OCI-LY7 (cell line): ENCODE measurements around the gene C11orf24. TPM values are rescaled to one million over a fixed set of nuclear protein-coding genes. Genes with fewer than 3 reads are reported as not detected.
"Not testable (repeated sequence)": the region's sequence is repeated elsewhere in the genome, so short reads cannot be mapped to it uniquely, and the experiment has no call there.

ENCODE experiments used
- BruUV-seq: library from RNA; stranded (reverse); fragments of 400-500 nt; replicated peaks from 2 replicates; lab custom pipeline; 2021; lab: Mats Ljungman, UMichigan
- CTCF ChIA-PET: fragments of 300-600 bp; sonication (Branson Sonifier 250); formaldehyde crosslinking; loops from one replicate; lab custom pipeline; 2022; ENCODE audit warnings: antibody characterized with exemption; ENCODE audit not compliant: unreplicated experiment; lab: Charles Lee
- POLR2A ChIA-PET: fragments of 300-600 bp; sonication (Branson Sonifier 250); formaldehyde crosslinking; loops from one replicate; lab custom pipeline; 2022; ENCODE audit warnings: antibody characterized with exemption; lab: Charles Lee
- DNase-seq: peaks from one replicate; pipeline ENCODE4 v3.0.0-alpha.2; 2015; ENCODE audit warnings: low spot score
- H2AFZ ChIP-seq: fragments of 200-600 bp; sonication (generic), shearing (Covaris generic); 2 replicates; pipeline ENCODE4 v1.6.1; 2014; ENCODE audit warnings: mild to moderate bottlenecking, antibody characterized with exemption, low read length, moderate library complexity
- H3K27ac ChIP-seq: fragments of 200-600 bp; sonication (generic); 2 replicates; pipeline ENCODE4 v1.5.1; 2014; ENCODE audit warnings: mixed run types, low read depth, mild to moderate bottlenecking, moderate library complexity, low read length, inconsistent platforms; ENCODE audit not compliant: poor library complexity, severe bottlenecking
- H3K36me3 ChIP-seq: fragments of 200-600 bp; sonication (generic); 2 replicates; pipeline ENCODE4 v1.6.1; 2014; ENCODE audit warnings: mild to moderate bottlenecking, antibody characterized with exemption, low read length, moderate library complexity, mixed read lengths; ENCODE audit not compliant: insufficient read depth
- H3K4me1 ChIP-seq: fragments of 200-600 bp; sonication (generic); 2 replicates; pipeline ENCODE4 v1.5.1; 2014; ENCODE audit warnings: mild to moderate bottlenecking, low read length; ENCODE audit not compliant: insufficient read depth, poor library complexity, severe bottlenecking
- H3K4me2 ChIP-seq: fragments of 200-600 bp; sonication (generic); 2 replicates; pipeline ENCODE4 v1.6.1; 2014; ENCODE audit warnings: mild to moderate bottlenecking, low read length
- H3K4me3 ChIP-seq: fragments of 200-600 bp; sonication (generic); 2 replicates; pipeline ENCODE4 v1.5.1; 2014; ENCODE audit warnings: mild to moderate bottlenecking, low read depth, low read length; ENCODE audit not compliant: poor library complexity, severe bottlenecking
- H3K79me2 ChIP-seq: fragments of 200-600 bp; sonication (generic); 2 replicates; pipeline ENCODE4 v1.6.1; 2016; ENCODE audit warnings: low read depth, mild to moderate bottlenecking, low read length, moderate library complexity, mixed read lengths; ENCODE audit not compliant: insufficient read depth
- H3K9me2 ChIP-seq: fragments of 200-600 bp; sonication (generic); 2 replicates; pipeline ENCODE4 v1.6.1; 2016; ENCODE audit warnings: mild to moderate bottlenecking, low read length, mixed read lengths; ENCODE audit not compliant: insufficient read depth
- H3K9me3 ChIP-seq: fragments of 200-600 bp; sonication (generic); 2 replicates; pipeline ENCODE4 v1.6.1; 2014; ENCODE audit warnings: mild to moderate bottlenecking, mixed run types, low read length, mixed read lengths
- H4K20me1 ChIP-seq: fragments of 200-600 bp; sonication (generic); 2 replicates; pipeline ENCODE4 v1.6.1; 2014; ENCODE audit warnings: mild to moderate bottlenecking, antibody characterized with exemption, low read length, moderate library complexity, mixed read lengths; ENCODE audit not compliant: insufficient read depth
- EZH2phosphoT487 ChIP-seq: fragments of 200-600 bp; sonication (generic); IDR thresholded peaks from 2 replicates; pipeline ENCODE4 v1.6.1; 2018; ENCODE audit warnings: low read depth, borderline replicate concordance, mild to moderate bottlenecking, mixed run types, antibody characterized with exemption, low read length, moderate library complexity, mixed read lengths
- intact Hi-C: fragments of 100-400 bp; cut with micrococcal nuclease; formaldehyde crosslinking; loops from one replicate; pipeline ENCODE4 v1.10.0; 2022; ENCODE audit not compliant: unreplicated experiment
- total RNA-seq, 2 experiments: library from RNA; depleted of rRNA in 1 of 2; stranded (reverse); fragments of >200 nt in 1 of 2; shearing (Covaris generic) in 1 of 2; gene quantifications; 2 replicates each; pipeline ENCODE4 v1.2.3, GENCODE V29; 2014 to 2022
- TF ChIP-seq, protein P1 (sequence below): fragments of 200-600 bp; sonication (generic); conservative IDR thresholded peaks from 2 replicates; pipeline ENCODE4 v1.5.1; 2014; ENCODE audit warnings: mild to moderate bottlenecking, antibody characterized with exemption, low read length, moderate library complexity, mixed read lengths

The C11orf24 gene
- total RNA-seq, 2 experiments from 2014 or later = 81.1 to 94.1 TPM

DNA sequence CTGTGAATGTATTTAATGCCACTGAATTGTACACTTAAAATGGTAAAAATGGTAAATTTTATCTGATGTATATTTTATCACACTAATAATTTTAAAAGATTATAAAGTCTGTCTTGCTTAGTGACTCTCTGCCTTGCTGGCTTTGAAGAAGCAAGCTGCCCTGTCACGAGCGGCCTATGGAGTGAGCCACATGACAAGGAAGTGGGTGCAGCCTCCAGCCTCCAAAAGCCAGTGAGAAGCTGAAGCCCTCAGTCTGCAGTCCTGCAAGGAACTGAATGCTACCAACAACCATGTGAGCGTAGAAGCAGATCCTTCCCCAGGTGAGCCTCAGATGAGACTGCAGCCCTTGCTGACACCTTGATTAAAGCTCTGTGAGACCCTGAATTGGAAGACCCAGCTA lies 20.0 kb downstream of the C11orf24 start:
- no peaks in the 10 kb centered on the region for H3K36me3 ChIP-seq
- H3K4me1 ChIP-seq = no peaks in the 10 kb centered on the region
- H3K79me2 ChIP-seq = no peaks in the 10 kb centered on the region
- TF ChIP-seq, protein P1, sequence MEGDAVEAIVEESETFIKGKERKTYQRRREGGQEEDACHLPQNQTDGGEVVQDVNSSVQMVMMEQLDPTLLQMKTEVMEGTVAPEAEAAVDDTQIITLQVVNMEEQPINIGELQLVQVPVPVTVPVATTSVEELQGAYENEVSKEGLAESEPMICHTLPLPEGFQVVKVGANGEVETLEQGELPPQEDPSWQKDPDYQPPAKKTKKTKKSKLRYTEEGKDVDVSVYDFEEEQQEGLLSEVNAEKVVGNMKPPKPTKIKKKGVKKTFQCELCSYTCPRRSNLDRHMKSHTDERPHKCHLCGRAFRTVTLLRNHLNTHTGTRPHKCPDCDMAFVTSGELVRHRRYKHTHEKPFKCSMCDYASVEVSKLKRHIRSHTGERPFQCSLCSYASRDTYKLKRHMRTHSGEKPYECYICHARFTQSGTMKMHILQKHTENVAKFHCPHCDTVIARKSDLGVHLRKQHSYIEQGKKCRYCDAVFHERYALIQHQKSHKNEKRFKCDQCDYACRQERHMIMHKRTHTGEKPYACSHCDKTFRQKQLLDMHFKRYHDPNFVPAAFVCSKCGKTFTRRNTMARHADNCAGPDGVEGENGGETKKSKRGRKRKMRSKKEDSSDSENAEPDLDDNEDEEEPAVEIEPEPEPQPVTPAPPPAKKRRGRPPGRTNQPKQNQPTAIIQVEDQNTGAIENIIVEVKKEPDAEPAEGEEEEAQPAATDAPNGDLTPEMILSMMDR = no peak
- no peak for TF ChIP-seq EZH2phosphoT487
- DNase-seq = no peak
- no peaks in the 10 kb centered on the region for H3K9me2 ChIP-seq
- H3K27ac ChIP-seq = no peak overlapping the region
- H3K4me2 ChIP-seq = no peak overlapping the region
- POLR2A ChIA-PET = interaction anchor here (0.5 to 1.2 kb wide), 2 partner anchors 80 to 139 kb away, joined by 3 read pairs; no protein-coding TSS in a partner anchor
- H4K20me1 ChIP-seq = no peaks in the 10 kb centered on the region
- CTCF ChIA-PET = interaction anchor here (1.3 kb wide), 1 partner anchor 46 kb away, joined by 4 read pairs; no protein-coding TSS in a partner anchor
- H3K9me3 ChIP-seq = no peaks in the 10 kb centered on the region
- no peak overlapping the region for H3K4me3 ChIP-seq
- intact Hi-C loops = no loop called here
- no peak overlapping the region for H2AFZ ChIP-seq
- BruUV-seq = no TSS peak

DNA sequence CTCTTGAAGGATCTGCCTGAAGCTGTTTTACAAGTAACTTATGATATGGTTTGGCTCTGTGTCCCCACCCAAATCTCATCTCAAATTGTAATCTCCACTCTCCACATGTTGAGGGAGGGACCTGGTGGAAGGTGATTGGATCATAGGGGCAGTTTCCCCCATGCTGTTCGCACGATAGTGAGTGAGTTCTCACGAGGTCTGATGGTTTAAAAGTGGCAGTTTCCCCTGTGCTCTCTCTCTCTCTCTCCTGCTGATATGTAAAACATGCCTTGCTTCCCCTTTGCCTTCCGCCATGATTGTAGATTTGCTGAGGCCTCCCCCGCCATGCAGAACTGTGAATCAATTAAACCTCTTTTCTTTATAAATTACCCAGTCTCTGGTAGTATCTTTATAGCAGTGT lies 26.9 kb downstream of the C11orf24 start:
- H3K9me2 ChIP-seq, H3K79me2 ChIP-seq, H3K4me3 ChIP-seq, CTCF ChIA-PET, BruUV-seq, H3K4me2 ChIP-seq, H3K27ac ChIP-seq, DNase-seq, H3K36me3 ChIP-seq, H2AFZ ChIP-seq, H3K9me3 ChIP-seq, H4K20me1 ChIP-seq, H3K4me1 ChIP-seq, intact Hi-C loops: not testable (repeated sequence)
- POLR2A ChIA-PET = interaction anchor here (0.8 kb wide), 1 partner anchor 106 kb away, joined by 4 read pairs; no protein-coding TSS in a partner anchor

DNA sequence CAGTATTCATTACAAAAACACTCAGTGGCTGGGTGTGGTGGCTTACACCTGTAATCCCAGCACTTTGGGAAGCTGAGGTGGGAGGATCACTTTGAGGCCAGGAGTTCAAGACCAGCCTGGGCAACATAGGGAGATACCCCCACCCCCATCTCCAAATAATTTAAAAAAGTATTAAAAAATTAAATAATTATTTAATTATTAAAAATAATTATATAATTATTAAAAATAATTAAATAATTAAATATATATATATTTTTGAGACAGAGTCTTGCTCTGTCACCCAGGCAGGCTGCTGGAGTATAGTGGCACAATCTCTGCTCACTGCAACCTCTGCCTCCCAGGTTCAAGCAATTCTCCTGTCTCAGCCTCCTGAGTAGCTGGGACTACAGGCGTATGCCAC lies 27.9 kb downstream of the C11orf24 start:
- H3K36me3 ChIP-seq, H3K27ac ChIP-seq, H3K9me2 ChIP-seq, DNase-seq, CTCF ChIA-PET, H3K4me2 ChIP-seq, BruUV-seq, H3K4me3 ChIP-seq, H3K9me3 ChIP-seq, H3K79me2 ChIP-seq, H3K4me1 ChIP-seq, H2AFZ ChIP-seq, H4K20me1 ChIP-seq, intact Hi-C loops: not testable (repeated sequence)
- POLR2A ChIA-PET = interaction anchor here (0.6 kb wide), 1 partner anchor 12 kb away, joined by 3 read pairs; no protein-coding TSS in a partner anchor

DNA sequence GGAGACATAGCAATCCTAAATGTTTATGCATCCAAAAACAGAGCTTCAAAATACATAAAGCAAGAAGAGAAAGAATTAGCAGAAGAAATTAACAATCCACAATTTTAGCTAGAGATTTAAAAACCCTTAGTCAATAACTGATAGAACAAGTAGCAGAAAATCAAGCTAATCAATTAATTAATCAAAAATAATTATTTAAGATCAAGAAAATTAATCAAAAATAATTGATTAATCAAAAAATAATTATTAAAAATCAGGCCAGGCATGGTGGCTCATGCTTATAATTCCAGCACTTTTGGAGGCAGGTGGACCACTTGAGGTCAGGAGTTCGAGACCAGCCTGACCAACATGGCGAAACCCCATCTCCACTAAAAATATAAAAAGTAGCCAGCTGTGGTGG lies 29.2 kb downstream of the C11orf24 start:
- no peak overlapping the region for H3K4me2 ChIP-seq
- H3K27ac ChIP-seq = no peak overlapping the region
- H3K36me3 ChIP-seq = no peaks in the 10 kb centered on the region
- DNase-seq = no peak
- no TSS peak for BruUV-seq
- POLR2A ChIA-PET = interaction anchor here (0.6 to 0.7 kb wide), 3 partner anchors 31 to 155 kb away, joined by 3 to 7 read pairs (median 4); no protein-coding TSS in a partner anchor
- H4K20me1 ChIP-seq = no peaks in the 10 kb centered on the region
- no peaks in the 10 kb centered on the region for H3K9me3 ChIP-seq
- no peaks in the 10 kb centered on the region for H3K4me1 ChIP-seq
- no peak overlapping the region for H2AFZ ChIP-seq
- no peaks in the 10 kb centered on the region for H3K79me2 ChIP-seq
- no peaks in the 10 kb centered on the region for H3K9me2 ChIP-seq
- CTCF ChIA-PET = no interaction called here
- intact Hi-C loops = no loop called here
- H3K4me3 ChIP-seq = no peak overlapping the region
- TF ChIP-seq, protein P1 = no peak
- TF ChIP-seq EZH2phosphoT487 = no peak
